ENCODE measurements around the gene HCRTR1.

DNA sequence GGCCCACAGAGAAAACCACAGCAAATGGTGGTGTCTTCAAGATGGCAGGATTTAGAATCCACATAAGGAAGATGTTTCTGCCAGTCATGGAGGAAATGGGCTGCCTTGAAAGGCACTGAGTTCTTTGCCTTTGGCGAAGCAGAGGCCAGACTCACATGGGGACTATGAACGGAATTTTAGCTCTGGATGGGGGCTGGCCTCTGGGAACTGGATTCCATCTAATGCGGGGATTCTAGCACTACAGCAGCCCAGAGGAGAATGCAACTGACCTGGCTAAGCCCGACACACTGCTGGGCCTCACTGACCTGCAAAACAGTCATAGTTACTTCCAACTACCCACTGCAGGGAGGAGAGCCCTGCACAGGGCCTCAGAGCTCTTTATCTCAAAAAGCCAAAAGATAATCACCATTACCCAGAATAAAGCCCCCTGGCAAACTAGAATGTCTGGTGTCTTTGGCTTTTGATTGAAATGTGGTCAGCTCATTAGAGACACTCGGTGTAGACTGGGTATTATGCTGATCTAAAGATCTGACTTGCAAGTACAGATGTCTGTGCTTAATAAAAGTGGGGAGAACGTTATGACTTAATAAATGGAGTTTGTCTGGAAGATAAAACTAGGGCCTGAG, 11.6 kb downstream of the HCRTR1 start:
- TF ChIP-seq, protein P1, sequence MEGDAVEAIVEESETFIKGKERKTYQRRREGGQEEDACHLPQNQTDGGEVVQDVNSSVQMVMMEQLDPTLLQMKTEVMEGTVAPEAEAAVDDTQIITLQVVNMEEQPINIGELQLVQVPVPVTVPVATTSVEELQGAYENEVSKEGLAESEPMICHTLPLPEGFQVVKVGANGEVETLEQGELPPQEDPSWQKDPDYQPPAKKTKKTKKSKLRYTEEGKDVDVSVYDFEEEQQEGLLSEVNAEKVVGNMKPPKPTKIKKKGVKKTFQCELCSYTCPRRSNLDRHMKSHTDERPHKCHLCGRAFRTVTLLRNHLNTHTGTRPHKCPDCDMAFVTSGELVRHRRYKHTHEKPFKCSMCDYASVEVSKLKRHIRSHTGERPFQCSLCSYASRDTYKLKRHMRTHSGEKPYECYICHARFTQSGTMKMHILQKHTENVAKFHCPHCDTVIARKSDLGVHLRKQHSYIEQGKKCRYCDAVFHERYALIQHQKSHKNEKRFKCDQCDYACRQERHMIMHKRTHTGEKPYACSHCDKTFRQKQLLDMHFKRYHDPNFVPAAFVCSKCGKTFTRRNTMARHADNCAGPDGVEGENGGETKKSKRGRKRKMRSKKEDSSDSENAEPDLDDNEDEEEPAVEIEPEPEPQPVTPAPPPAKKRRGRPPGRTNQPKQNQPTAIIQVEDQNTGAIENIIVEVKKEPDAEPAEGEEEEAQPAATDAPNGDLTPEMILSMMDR (IDR thresholded peaks at IDR 0.05; ENCODE audit: extremely low read depth in 1 of 2, insufficient read depth in 1 of 2, low read depth in 1 of 2, low read length in 2 of 2) = no peak
- TF ChIP-seq MYC (IDR thresholded peaks at IDR 0.05; ENCODE audit: low read depth, low read length) = no peak
- no peak for TF ChIP-seq JUN (IDR thresholded peaks at IDR 0.05; ENCODE audit: borderline replicate concordance, insufficient read depth, insufficient read length, low read depth)

Data from endothelial cell of umbilical vein (primary cell).